Activated T-cell treated with anti-CD3 and anti-CD28 coated beads, Interleukin-2, amount 50 U/mL, for 4 hours (primary cell): Measurements from ENCODE around the gene ZC3H7B. TPM values are rescaled to one million over a fixed set of nuclear protein-coding genes. Genes with fewer than 3 reads are reported as not detected.
"Not testable (repeated sequence)": the region's sequence is repeated elsewhere in the genome, so short reads cannot be mapped to it uniquely, and the experiment has no call there.

Source experiments
- ATAC-seq, 2 donors: fragments of 200-7000 bp; cut with Tn5 transposase; one replicate each; pipeline ENCODE4 v1.10.0; 2021
- DNase-seq: peaks from one replicate; pipeline ENCODE4 v3.0.0-alpha.2; 2020
- H3K27me3 Mint-ChIP-seq: one replicate; pipeline ENCODE4 v1.8.0; 2021; ENCODE audit warnings: low read depth, mixed read lengths
- H3K36me3 Mint-ChIP-seq: one replicate; pipeline ENCODE4 v1.8.0; 2022; ENCODE audit warnings: mixed read lengths; ENCODE audit not compliant: insufficient read depth
- H3K4me1 Mint-ChIP-seq: one replicate; pipeline ENCODE4 v1.8.0; 2021; ENCODE audit warnings: low read depth, mixed read lengths
- H3K4me3 Mint-ChIP-seq: one replicate; pipeline ENCODE4 v1.8.0; 2021; ENCODE audit warnings: mild to moderate bottlenecking, moderate library complexity, mixed read lengths
- H3K9me3 Mint-ChIP-seq: one replicate; pipeline ENCODE4 v1.8.0; 2021; ENCODE audit warnings: mixed read lengths
- total RNA-seq, 3 donors: library from RNA; stranded (reverse); gene quantifications; one replicate each; pipeline ENCODE4 v1.2.1, GENCODE V29; 2021

Gene ZC3H7B
- total RNA-seq, 3 donors from 2014 or later, result 57.0 to 62.4 (median 60.9) TPM

DNA sequence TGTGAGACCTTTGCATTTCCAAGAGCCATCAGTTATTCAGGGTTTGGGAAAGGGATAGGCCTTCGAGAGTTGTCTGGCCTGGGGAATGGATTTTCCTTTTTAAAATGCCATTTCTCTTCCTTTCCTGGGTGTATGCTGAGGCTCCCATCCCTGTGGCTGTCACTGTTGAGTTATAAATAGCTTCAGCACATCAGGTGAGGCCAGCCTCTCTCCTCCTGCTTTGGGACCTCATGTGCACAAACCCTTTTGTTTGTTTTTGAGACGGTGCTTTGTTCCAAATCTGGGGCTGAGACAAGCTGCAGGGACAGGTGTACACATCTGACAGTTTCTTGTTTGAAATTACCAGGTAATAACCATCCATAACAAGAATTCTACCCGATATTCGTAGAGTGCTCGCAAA lies 81.8 kb downstream of the ZC3H7B start:
- DNase-seq (no peak), ATAC-seq (no peak)
- Mint-ChIP-seq H3K4me1 (peaks cover 21% of the 10 kb centered on the region), H3K4me3 (peak overlapping the region; percentile 87), H3K36me3 (no peaks in the 10 kb centered on the region), H3K27me3 (no peaks in the 10 kb centered on the region), H3K9me3 (no peaks in the 10 kb centered on the region)

DNA sequence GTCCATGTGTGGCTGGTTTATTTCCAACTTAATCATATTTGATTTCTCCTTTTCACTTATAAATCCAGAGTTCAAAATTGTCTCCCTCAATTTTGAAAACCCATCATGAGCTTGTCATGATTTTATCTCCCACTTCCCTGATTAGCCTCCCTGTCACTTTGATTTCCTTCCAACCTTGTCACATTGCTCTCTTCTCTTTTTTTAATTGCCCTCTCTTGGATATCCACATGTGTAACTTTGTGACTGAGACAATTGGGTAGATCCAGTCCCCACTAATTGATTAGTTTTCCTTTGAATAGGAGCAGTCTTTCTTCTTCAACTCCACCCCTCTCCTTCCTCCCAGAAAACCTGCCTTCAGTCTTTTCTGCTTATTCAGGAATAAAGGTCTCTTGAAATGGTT lies 82.8 kb downstream of the ZC3H7B start:
- Mint-ChIP-seq H3K27me3 (no peaks in the 10 kb centered on the region), H3K36me3 (peaks cover 2% of the 10 kb centered on the region), H3K4me1 (peaks cover 21% of the 10 kb centered on the region), H3K4me3 (no peak overlapping the region), H3K9me3 (no peaks in the 10 kb centered on the region)
- no peak for DNase-seq
- no peak for ATAC-seq

DNA sequence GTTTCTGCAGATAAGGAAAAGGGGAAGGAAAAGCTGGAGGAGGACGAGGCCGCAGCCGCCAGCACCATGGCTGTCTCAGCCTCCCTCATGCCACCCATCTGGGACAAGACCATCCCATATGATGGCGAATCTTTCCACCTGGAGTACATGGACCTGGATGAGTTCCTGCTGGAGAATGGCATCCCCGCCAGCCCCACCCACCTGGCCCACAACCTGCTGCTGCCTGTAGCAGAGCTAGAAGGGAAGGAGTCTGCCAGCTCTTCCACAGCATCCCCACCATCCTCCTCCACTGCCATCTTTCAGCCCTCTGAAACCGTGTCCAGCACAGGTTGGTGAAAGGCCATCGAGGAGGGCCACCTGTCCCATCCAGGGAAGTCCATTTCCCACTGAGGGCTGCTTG lies 86.0 kb downstream of the ZC3H7B start:
- Mint-ChIP-seq H3K27me3 (no peaks in the 10 kb centered on the region), H3K4me3 (no peak overlapping the region), H3K36me3 (peaks cover 9% of the 10 kb centered on the region), H3K9me3 (no peaks in the 10 kb centered on the region), H3K4me1 (peaks cover 14% of the 10 kb centered on the region)
- DNase-seq, result no peak
- no peak for ATAC-seq

DNA sequence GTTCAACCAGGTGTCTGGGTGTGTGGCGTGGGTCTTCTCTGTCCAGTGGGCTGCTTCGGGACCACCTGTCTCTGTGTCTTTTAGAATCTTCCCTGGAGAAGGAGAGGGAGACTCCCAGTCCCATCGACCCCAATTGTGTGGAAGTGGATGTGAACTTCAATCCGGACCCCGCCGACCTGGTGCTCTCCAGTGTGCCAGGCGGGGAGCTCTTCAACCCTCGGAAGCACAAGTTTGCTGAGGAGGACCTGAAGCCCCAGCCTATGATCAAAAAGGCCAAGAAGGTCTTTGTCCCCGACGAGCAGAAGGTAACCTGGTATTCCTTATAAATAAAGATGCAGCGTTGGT lies 92.7 kb downstream of the ZC3H7B start:
- H3K4me1 Mint-ChIP-seq, result no peaks in the 10 kb centered on the region
- ATAC-seq (no peak), DNase-seq (no peak)
- no peaks in the 10 kb centered on the region for H3K9me3 Mint-ChIP-seq
- H3K4me3 Mint-ChIP-seq, result no peak overlapping the region
- no peaks in the 10 kb centered on the region for H3K27me3 Mint-ChIP-seq
- H3K36me3 Mint-ChIP-seq, result peaks cover 18% of the 10 kb centered on the region

DNA sequence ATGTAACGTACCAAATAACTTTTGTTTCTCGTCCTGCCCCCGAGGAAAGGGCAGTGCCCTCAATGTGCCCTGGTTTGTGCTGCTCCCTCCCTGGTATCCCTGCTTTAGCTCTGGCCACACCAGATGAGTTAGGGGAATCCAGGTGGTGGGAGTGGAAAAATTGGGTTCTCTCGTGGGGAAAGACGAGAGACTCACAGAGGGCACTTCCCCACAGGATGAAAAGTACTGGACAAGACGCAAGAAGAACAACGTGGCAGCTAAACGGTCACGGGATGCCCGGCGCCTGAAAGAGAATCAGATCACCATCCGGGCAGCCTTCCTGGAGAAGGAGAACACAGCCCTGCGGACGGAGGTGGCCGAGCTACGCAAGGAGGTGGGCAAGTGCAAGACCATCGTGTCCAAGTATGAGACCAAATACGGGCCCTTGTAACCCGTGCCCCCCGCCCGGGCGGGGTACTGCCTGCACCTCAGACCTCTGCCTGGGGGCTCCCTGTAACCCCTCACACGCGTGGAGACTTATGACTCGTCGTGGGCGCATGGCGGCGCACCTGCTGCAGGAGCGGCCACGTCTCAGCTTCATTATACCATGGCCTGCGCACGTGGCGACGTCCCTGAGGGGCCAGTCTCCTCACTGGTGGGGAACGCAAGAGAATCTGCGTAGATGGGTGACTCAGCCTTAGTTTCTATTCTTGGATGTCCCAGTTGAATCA lies 94.4 kb downstream of the ZC3H7B start:
- Mint-ChIP-seq H3K27me3 (no peaks in the 10 kb centered on the region), H3K4me1 (no peaks in the 10 kb centered on the region), H3K36me3 (peaks cover 15% of the 10 kb centered on the region), H3K9me3 (no peaks in the 10 kb centered on the region), H3K4me3 (no peak overlapping the region)
- ATAC-seq, result no peak
- DNase-seq, result no peak

DNA sequence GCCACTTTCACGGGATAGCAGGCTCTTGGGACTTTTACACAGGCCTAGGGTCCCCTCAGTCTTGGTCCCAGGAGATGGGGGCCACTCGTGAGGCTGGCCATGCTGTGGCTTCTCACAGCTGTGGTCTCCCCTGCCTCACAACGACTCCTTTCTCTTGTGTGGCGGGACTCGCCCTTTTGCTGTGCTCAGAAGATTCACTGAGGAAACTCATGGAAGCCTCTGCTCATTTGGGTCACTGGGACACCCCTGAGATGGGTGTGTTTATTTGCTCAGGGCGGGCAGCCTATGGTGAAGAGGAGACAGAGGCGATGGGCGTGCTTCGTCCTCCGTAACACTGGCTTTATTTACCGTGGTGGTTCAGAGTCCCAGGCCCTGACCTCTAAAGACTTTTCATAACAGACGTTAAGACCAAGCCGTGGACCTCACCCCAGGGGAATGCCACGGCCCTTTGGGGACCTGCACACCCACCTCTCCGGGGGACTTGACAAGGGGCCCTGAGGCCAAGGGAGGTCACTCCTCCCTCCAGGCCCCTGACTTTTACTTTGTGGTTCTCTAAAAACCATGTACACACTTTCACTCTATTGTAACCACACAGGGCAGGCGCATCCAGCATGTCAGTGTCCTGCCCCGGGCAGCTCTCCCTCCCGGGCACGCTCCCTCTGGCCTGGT lies 96.0 kb downstream of the ZC3H7B start:
- H3K36me3 Mint-ChIP-seq, result peaks cover 11% of the 10 kb centered on the region
- no peaks in the 10 kb centered on the region for H3K9me3 Mint-ChIP-seq
- H3K4me3 Mint-ChIP-seq, result no peak overlapping the region
- ATAC-seq, result no peak
- H3K4me1 Mint-ChIP-seq, result no peaks in the 10 kb centered on the region
- no peaks in the 10 kb centered on the region for H3K27me3 Mint-ChIP-seq
- DNase-seq, result no peak

DNA sequence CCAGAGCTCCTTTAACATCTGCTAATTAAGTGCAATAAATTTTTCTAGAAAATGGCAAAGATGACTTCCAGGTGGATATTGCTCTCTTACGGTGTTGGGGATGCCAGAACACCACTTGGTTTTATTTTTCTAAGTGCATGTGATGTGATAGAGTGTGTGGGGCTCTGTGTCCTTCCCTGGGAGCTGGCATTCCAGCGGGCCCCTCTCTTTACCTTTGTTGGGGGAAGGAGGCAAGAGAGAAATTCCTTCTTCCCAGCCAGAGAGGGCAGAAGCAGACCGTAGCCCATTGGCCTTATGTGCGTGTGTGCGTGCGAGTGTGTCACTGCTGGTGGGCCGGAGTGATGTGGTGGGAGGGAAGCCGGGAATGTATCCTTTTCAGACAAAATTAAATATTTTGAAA lies 97.6 kb downstream of the ZC3H7B start:
- Mint-ChIP-seq H3K4me3 (no peak overlapping the region), H3K36me3 (peaks cover 11% of the 10 kb centered on the region), H3K4me1 (peaks cover 3% of the 10 kb centered on the region), H3K27me3 (no peaks in the 10 kb centered on the region), H3K9me3 (no peaks in the 10 kb centered on the region)
- DNase-seq, result no peak
- ATAC-seq, result no peak

DNA sequence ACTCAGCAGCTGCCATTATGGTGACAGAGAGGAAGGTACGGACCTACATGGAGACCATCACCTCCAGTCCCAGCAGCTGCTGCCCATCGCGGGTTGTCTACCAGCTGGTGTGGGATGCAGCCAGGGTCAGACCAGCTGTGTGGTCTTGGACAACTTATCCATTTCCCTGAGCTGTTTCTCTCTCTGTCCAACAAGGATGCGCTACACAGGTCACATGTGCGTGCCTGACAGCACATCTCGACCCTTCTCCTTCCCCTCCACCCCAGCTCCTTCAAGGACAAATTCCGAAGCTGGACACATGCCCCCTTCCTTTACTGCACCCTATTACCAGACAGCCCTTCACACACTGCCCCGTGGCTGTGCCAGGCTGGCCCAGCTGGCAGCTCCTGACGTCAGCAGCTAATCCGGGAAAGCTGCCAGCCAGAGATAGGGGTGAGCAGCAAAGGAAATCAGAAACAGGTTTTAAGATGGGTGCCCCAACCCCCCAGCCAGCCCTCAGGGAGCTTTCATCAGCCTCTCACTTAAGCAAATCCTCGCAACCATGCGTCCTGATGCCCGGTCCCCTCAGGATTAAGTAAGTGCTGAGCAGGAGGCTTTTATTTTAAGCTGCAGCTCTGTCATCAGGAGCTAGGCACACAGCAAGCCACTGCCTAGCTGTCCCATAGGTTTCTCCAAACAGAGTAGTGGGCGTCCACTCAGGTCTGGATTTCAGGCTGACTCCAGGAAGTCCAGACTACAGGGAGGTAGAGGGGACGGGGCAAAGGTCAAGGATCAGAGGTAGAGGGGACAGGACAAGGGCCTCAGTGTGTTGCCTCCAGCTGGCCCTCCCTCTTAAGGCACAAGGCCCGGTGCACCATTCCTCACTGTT lies 100.7 kb downstream of the ZC3H7B start:
- ATAC-seq (no peak), DNase-seq (no peak)
- Mint-ChIP-seq H3K36me3 (peaks cover 5% of the 10 kb centered on the region), H3K4me1 (peaks cover 7% of the 10 kb centered on the region), H3K9me3 (no peaks in the 10 kb centered on the region), H3K27me3 (no peaks in the 10 kb centered on the region), H3K4me3 (no peak overlapping the region)

DNA sequence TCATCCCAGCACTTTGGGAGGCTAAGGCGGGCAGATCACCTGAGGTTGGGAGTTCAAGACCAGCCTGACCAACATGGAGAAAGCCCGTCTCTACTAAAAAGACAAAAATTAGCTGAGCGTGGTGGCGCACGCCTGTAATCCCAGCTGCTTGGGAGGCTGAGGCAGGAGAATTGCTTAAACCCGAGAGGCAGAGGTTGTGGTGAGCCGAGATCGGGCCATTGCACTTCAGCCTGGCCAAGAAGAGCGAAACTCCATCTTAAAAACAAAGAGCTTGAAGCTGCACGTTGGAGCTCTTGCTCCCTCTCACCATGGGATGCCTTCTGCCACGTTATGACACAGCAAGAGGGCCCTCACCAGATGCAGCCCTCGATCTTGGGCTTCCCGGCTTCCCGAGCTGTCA lies 101.5 kb downstream of the ZC3H7B start:
- H3K27me3 Mint-ChIP-seq, H3K4me1 Mint-ChIP-seq, H3K4me3 Mint-ChIP-seq, H3K9me3 Mint-ChIP-seq, ATAC-seq, H3K36me3 Mint-ChIP-seq, DNase-seq: not testable (repeated sequence)

DNA sequence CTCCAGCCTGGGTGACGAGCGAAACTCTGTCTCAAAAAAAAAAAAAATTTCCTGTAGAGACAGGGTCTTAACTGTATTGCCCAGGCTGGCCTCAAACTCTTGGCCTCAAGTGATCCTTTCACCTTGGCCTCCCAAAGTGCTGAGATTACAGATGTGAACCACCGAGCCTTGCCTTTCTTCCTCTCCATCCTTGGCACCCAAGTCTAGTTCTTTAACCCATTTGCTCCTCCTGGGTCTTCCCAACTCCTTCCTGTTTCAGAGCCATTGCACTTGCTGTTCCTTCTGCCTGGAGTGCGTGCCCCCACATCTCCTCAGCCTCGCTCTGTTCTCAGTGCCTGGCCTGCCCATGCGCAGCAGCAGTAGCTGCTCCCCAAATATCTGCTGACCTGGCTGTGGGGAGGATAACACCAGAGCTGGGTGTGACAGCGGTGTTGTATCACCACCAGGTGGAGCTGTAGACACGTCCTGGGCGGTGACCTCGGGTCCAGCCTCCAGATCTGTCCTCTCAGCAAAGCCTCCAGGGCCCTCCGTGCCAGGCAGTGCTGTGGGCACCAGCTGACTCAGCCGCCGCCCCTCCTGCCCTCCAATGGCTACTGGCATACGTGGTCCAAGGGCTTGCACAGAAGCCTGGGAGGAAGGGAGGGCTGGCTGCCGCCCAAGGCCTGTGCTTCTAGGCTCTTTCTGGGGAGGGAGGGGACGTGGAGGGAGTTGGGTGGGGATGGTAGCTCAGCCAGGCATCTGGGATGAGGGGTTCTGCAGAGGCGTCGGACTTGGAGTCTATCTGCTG lies 102.4 kb downstream of the ZC3H7B start:
- Mint-ChIP-seq H3K9me3 (no peaks in the 10 kb centered on the region), H3K4me1 (peaks cover 7% of the 10 kb centered on the region), H3K4me3 (no peak overlapping the region), H3K27me3 (no peaks in the 10 kb centered on the region), H3K36me3 (no peaks in the 10 kb centered on the region)
- DNase-seq, result peak; percentile 77
- ATAC-seq, result peak; percentile 97 to 99

DNA sequence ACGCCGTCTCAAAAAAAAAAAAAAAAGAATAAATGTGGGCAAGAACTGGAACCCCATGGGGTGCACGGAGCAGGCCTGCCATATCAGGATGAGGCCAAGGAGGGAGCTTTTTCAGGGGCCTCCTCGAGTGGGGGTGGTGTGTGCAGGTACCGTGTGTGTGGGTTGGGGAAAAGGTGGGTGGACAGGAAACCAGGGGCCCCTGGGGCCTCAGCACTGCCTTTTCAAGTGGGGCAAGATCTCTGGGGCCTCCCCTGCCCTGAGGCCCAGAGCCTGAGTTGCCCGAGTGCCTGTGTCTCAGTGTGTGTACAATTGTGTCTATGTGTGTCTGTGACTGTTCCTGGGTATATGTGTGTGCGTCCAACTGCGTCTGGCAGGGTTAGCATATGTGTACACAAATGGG lies 104.3 kb downstream of the ZC3H7B start:
- Mint-ChIP-seq H3K9me3 (no peaks in the 10 kb centered on the region), H3K4me1 (peaks cover 7% of the 10 kb centered on the region), H3K4me3 (no peak overlapping the region), H3K27me3 (no peaks in the 10 kb centered on the region), H3K36me3 (no peaks in the 10 kb centered on the region)
- ATAC-seq (peak; percentile 29 to 53), DNase-seq (no peak)

DNA sequence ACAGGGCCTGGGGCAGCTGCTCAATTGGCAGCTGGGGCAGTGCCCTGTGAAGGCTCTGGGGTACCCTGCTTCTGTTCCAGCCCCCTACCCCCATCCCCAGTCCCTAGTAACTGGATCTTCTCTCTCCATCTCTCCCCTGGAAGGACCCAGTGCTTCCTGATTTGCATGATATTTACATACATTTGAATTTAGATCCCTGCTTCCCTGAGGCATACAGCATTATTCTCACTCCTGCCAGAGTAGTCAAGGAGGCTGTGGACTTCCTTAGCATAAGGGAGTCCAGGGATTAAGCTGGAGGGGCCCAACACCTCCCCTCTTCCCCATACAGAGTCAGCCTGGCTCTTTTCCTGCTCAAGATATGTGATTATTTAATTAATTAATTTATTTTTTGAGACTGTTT lies 105.1 kb downstream of the ZC3H7B start:
- ATAC-seq, result no peak
- Mint-ChIP-seq H3K9me3 (no peaks in the 10 kb centered on the region), H3K4me1 (peaks cover 12% of the 10 kb centered on the region), H3K4me3 (no peak overlapping the region), H3K27me3 (no peaks in the 10 kb centered on the region), H3K36me3 (no peaks in the 10 kb centered on the region)
- DNase-seq, result no peak

DNA sequence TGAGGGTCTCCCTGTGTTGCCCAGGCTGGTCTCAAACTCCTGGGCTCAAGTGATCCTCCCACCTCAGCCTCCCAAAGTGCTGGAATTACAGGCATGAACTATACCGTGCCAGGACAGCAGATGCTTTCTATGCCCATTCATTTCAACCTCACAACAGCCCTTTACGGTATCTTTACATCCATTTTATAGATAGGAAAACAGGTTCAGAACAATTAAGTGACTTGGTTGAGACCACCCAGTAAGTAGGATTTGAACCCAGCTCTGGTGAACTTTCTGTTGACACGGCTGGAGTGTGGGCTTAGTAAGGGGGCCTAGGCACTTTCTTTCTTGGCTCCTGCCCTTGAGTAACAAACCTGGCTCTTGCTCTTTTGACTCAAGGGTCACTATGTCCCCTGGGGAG lies 106.1 kb downstream of the ZC3H7B start:
- no peaks in the 10 kb centered on the region for H3K9me3 Mint-ChIP-seq
- H3K4me3 Mint-ChIP-seq, result no peak overlapping the region
- no peak for DNase-seq
- H3K36me3 Mint-ChIP-seq, result no peaks in the 10 kb centered on the region
- H3K27me3 Mint-ChIP-seq, result no peaks in the 10 kb centered on the region
- no peak for ATAC-seq
- H3K4me1 Mint-ChIP-seq, result peaks cover 18% of the 10 kb centered on the region

DNA sequence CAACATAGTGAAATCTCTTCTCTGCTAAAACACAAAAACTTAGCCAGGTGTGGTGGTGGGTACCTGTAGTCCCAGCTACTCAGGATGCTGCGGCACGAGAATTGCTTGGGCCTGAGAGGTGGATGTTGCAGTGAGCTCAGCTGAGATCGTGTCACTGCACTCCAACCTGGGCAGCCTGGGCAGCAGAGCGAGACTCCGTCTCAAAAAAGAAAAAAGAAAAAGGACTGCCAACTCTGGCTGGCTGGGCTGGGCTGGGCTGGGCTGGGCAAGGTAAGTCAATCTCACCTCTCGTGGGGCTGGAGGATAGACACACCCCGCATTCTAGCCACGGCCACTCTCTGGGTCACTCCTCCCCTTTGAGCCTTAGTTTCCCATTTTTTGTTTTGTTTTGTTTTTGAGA lies 107.3 kb downstream of the ZC3H7B start:
- ATAC-seq (no peak), DNase-seq (no peak)
- Mint-ChIP-seq H3K36me3 (no peaks in the 10 kb centered on the region), H3K4me3 (no peak overlapping the region), H3K4me1 (peaks cover 22% of the 10 kb centered on the region), H3K27me3 (no peaks in the 10 kb centered on the region), H3K9me3 (no peaks in the 10 kb centered on the region)
